ENCODE measurements around the gene JPT1.

The JPT1 gene

DNA sequence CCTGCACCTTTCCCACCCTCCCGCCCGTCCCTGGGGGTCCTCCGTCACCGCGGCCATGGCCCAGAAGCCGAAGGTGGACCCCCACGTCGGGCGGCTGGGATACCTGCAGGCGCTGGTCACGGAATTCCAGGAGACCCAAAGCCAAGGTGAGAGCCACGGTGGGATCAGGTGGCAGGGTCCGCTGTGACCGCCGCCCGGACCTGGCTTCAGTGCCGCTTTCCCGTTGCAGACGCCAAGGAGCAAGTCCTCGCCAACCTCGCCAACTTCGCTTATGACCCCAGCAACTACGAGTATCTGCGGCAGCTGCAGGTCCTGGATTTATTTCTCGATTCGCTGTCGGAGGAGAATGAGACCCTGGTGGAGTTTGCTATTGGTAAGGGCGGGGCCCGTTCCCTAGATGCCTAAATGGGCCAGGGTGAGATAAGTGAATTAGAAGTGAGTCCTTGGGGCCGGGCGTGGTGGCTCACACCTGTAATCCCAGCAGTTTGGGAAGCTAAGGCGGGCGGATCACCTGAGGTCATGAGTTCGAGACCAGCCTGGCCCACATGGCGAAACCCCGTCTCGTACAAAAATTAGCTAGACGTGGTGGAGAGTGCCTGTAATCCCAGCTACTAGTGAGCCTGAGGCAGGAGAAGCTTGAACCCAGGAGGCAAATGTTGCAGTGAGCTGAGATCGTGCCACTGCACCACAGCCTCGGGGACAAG lies 43.9 kb downstream of the JPT1 start:
- Histone ChIP-seq H4K20me1 (ENCODE audit: insufficient read depth, low read length) (no peaks in the 10 kb centered on the region), H3K36me3 (replicated peaks; ENCODE audit: insufficient read depth, low read length) (no peaks in the 10 kb centered on the region), H3K9me2 (replicated peaks; ENCODE audit: insufficient read depth, low read length) (no peaks in the 10 kb centered on the region), H3K27ac (ENCODE audit: low read length) (no peak overlapping the region), H3F3A (ENCODE audit: insufficient read depth, low read length) (no peaks in the 10 kb centered on the region), H3K79me2 (ENCODE audit: low read length) (peaks cover 5% of the 10 kb centered on the region), H3K9ac (ENCODE audit: low read length) (peak overlapping the region; percentile 72; the same call in 1 of the 2 replicates), H2AFZ (ENCODE audit: low read length) (peak overlapping the region; percentile 98), H3K9me3 (replicated peaks; ENCODE audit: insufficient read depth, low read length) (no peaks in the 10 kb centered on the region), H3K27me3 (replicated peaks; ENCODE audit: insufficient read depth, low read length) (no peaks in the 10 kb centered on the region), H3K4me3 (ENCODE audit: low read length) (peak overlapping the region; percentile 75), H3K4me1 (ENCODE audit: low read length) (peaks cover 14% of the 10 kb centered on the region), H3K4me2 (ENCODE audit: low read depth, low read length) (peak overlapping the region; percentile 99)
- TF ChIP-seq, protein P1, sequence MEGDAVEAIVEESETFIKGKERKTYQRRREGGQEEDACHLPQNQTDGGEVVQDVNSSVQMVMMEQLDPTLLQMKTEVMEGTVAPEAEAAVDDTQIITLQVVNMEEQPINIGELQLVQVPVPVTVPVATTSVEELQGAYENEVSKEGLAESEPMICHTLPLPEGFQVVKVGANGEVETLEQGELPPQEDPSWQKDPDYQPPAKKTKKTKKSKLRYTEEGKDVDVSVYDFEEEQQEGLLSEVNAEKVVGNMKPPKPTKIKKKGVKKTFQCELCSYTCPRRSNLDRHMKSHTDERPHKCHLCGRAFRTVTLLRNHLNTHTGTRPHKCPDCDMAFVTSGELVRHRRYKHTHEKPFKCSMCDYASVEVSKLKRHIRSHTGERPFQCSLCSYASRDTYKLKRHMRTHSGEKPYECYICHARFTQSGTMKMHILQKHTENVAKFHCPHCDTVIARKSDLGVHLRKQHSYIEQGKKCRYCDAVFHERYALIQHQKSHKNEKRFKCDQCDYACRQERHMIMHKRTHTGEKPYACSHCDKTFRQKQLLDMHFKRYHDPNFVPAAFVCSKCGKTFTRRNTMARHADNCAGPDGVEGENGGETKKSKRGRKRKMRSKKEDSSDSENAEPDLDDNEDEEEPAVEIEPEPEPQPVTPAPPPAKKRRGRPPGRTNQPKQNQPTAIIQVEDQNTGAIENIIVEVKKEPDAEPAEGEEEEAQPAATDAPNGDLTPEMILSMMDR (IDR thresholded peaks at IDR 0.05; ENCODE audit: low read length), result no peak
- TF ChIP-seq EZH2 (optimal IDR thresholded peaks at IDR 0.05; ENCODE audit: low read depth, low read length), result no peak
- no peak for TF ChIP-seq EZH2phosphoT487 (IDR thresholded peaks at IDR 0.05; ENCODE audit: low read length)
- no peak for DNase-seq

DNA sequence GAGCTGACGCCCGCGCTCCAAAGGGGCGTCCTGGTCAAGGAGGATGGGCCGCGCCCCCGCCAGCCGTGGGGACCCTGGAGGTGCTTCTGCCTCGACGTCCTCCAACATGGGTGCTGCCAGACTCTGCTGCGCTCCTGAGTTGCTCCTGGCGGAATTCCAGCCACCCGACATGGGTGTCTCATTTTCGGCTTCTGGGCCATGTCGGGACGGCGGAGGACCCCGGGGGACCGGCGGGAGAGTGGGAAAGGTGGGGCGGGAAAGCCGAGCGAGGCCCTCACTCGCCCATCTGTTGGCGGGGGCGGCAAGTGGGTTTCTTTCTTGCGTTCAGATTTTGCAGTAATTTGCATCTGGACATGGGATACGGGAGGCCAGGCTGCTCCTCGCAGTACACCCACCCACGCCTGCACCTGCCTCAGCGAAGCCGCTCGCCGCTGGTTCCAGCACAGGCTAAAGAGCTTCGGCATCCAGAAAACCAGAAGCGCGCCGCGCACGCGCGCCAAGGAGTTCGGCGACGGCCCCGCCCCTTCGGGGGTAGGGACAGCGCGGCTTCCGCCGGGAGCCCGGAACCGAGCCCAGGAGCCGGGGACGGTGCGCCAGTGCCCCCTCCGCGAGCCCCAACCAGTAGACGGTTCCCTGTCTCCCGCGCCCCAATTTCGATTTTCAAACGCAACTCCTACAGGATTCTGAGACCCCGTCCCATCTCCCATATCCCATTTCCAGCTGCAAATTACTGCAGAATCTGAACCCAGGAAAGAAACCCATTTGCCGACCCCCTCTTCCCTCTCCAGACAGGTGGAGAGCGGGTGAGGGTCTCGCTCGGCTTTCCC lies 44.7 kb downstream of the JPT1 start, which contains the start of gene ARMC7:
Gene ARMC7 (plus strand): TSS at position 563 of the 827 bp plus-strand sequence. CDS start 320 bp downstream, outside the sequence.
- peaks cover 5% of the 10 kb centered on the region for H3K79me2 ChIP-seq (ENCODE audit: low read length)
- peaks cover 11% of the 10 kb centered on the region for H3K4me1 ChIP-seq (ENCODE audit: low read length)
- peak within 1 kb of the TSS; percentile 99 for H3K4me2 ChIP-seq (ENCODE audit: low read depth, low read length)
- no peaks in the 10 kb centered on the region for H3K36me3 ChIP-seq (replicated peaks; ENCODE audit: insufficient read depth, low read length)
- DNase-seq, result peak; percentile 92
- H3K9me2 ChIP-seq (replicated peaks; ENCODE audit: insufficient read depth, low read length), result no peaks in the 10 kb centered on the region
- H3K4me3 ChIP-seq (ENCODE audit: low read length), result peak within 1 kb of the TSS; percentile 75
- no peaks in the 10 kb centered on the region for H4K20me1 ChIP-seq (ENCODE audit: insufficient read depth, low read length)
- H2AFZ ChIP-seq (ENCODE audit: low read length), result peak within 1 kb of the TSS; percentile 98
- peak within 1 kb of the TSS; percentile 72 for H3K9ac ChIP-seq (ENCODE audit: low read length)
- no peaks in the 10 kb centered on the region for H3K9me3 ChIP-seq (replicated peaks; ENCODE audit: insufficient read depth, low read length)
- no peaks in the 10 kb centered on the region for H3F3A ChIP-seq (ENCODE audit: insufficient read depth, low read length)
- no peak within 1 kb of the TSS for H3K27ac ChIP-seq (ENCODE audit: low read length)
- TF ChIP-seq, protein P1 (IDR thresholded peaks at IDR 0.05; ENCODE audit: low read length), result no peak
- no peak for TF ChIP-seq EZH2 (optimal IDR thresholded peaks at IDR 0.05; ENCODE audit: low read depth, low read length)
- no peak for TF ChIP-seq EZH2phosphoT487 (IDR thresholded peaks at IDR 0.05; ENCODE audit: low read length)
- H3K27me3 ChIP-seq (replicated peaks; ENCODE audit: insufficient read depth, low read length), result no peaks in the 10 kb centered on the region

DNA sequence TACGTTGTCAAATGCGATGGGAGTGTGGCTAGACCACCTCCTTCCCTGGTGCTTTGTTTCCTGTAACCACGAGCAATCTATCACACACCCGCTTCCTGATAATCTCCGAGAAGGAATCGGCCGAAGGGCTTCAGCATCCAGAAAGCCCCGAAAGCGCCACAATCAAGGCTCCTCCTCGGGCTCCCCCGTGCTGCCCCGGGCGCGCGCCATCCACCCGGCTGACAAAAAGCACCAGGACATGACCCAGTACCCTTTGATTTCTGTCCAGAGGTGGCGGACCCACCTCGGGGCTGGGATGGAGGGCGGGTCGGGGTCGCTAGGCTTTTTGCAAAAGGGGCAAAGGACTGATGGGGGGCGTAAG lies 45.3 kb downstream of the JPT1 start:
- Histone ChIP-seq H3K36me3 (replicated peaks; ENCODE audit: insufficient read depth, low read length) (no peaks in the 10 kb centered on the region), H3K27me3 (replicated peaks; ENCODE audit: insufficient read depth, low read length) (no peaks in the 10 kb centered on the region), H3K9me3 (replicated peaks; ENCODE audit: insufficient read depth, low read length) (no peaks in the 10 kb centered on the region), H3K79me2 (ENCODE audit: low read length) (peaks cover 5% of the 10 kb centered on the region), H3K9ac (ENCODE audit: low read length) (peak overlapping the region; percentile 72; the same call in 1 of the 2 replicates), H3F3A (ENCODE audit: insufficient read depth, low read length) (no peaks in the 10 kb centered on the region), H4K20me1 (ENCODE audit: insufficient read depth, low read length) (no peaks in the 10 kb centered on the region), H3K4me1 (ENCODE audit: low read length) (peaks cover 9% of the 10 kb centered on the region), H3K4me3 (ENCODE audit: low read length) (peak overlapping the region; percentile 75), H3K27ac (ENCODE audit: low read length) (no peak overlapping the region), H3K4me2 (ENCODE audit: low read depth, low read length) (peak overlapping the region; percentile 99), H3K9me2 (replicated peaks; ENCODE audit: insufficient read depth, low read length) (no peaks in the 10 kb centered on the region), H2AFZ (ENCODE audit: low read length) (peak overlapping the region; percentile 98)
- TF ChIP-seq EZH2 (optimal IDR thresholded peaks at IDR 0.05; ENCODE audit: low read depth, low read length) (no peak), EZH2phosphoT487 (IDR thresholded peaks at IDR 0.05; ENCODE audit: low read length) (no peak)
- TF ChIP-seq, protein P1 (IDR thresholded peaks at IDR 0.05; ENCODE audit: low read length), result no peak
- DNase-seq, result no peak
